HEK293 (cell line): Measurements from ENCODE around the gene TCF12.

Experiments used
- CTCF ChIA-PET: fragments of 350-600 bp; formaldehyde crosslinking; extraction: SDS; loops from one replicate; lab custom pipeline; 2021; ENCODE audit warnings: antibody characterized with exemption; lab: Yijun Ruan, JAX
- POLR2A ChIA-PET: fragments of 300-600 bp; formaldehyde crosslinking; extraction: SDS; loops from one replicate; lab custom pipeline; 2020; ENCODE audit warnings: antibody characterized with exemption, inconsistent platforms; lab: Yijun Ruan, JAX
- H3K27ac ChIP-seq: fragments of 200-500 bp; sonication (Bioruptor generic); 2 replicates; pipeline ENCODE4 v1.5.1; 2014; ENCODE audit warnings: low read depth, low read length, control low read depth, inconsistent platforms; ENCODE audit errors: extremely low read depth
- H3K36me3 ChIP-seq, 2 experiments: fragments of 200-500 bp in 1 of 2; sonication (Bioruptor generic) in 1 of 2; 1 replicate in 1 of 2; 2 replicates in 1 of 2; pipeline ENCODE4 v1.5.1; 2014 to 2017; ENCODE audit warnings: inconsistent platforms in 2 of 2, low read length in 2 of 2; ENCODE audit not compliant: control insufficient read depth in 2 of 2, insufficient read depth in 1 of 2
- H3K4me1 ChIP-seq: fragments of 200-500 bp; sonication (Bioruptor generic); 2 replicates; pipeline ENCODE4 v1.5.1; 2014; ENCODE audit warnings: mild to moderate bottlenecking, low read length, inconsistent platforms; ENCODE audit not compliant: control insufficient read depth, insufficient read depth
- H3K4me3 ChIP-seq: 2 replicates; pipeline ENCODE4 v1.5.1; 2011; ENCODE audit warnings: low read depth, mild to moderate bottlenecking, control low read depth, low read length, moderate library complexity
- H3K9me3 ChIP-seq: fragments of 200-500 bp; sonication (Bioruptor generic); 2 replicates; pipeline ENCODE4 v1.5.1; 2014; ENCODE audit warnings: low read depth, low read length, inconsistent platforms; ENCODE audit not compliant: control insufficient read depth, insufficient read depth
- BCL11A ChIP-seq: fragments of 450-650 bp; formaldehyde crosslinking; IDR thresholded peaks from 2 replicates; pipeline ENCODE4 v1.5.1; 2016; ENCODE audit warnings: low read depth, missing biosample characterization, missing genetic modification characterization
- GLIS1 ChIP-seq: fragments of 450-650 bp; formaldehyde crosslinking; IDR thresholded peaks from 2 replicates; pipeline ENCODE4 v1.5.1; 2016; ENCODE audit warnings: missing biosample characterization, missing genetic modification characterization
- OSR2 ChIP-seq: fragments of 450-650 bp; formaldehyde crosslinking; IDR thresholded peaks from 2 replicates; pipeline ENCODE4 v1.5.1; 2016; ENCODE audit warnings: missing biosample characterization, missing genetic modification characterization
- SCRT1 ChIP-seq: fragments of 450-650 bp; formaldehyde crosslinking; IDR thresholded peaks from 2 replicates; pipeline ENCODE4 v1.5.1; 2016; ENCODE audit warnings: missing biosample characterization, missing genetic modification characterization, borderline replicate concordance
- SETDB1 ChIP-seq: IDR thresholded peaks from one replicate; pipeline ENCODE4 v1.6.1; 2017; ENCODE audit warnings: mild to moderate bottlenecking, low read length, moderate library complexity, mixed read lengths; ENCODE audit not compliant: insufficient read length
- TRIM28 ChIP-seq: IDR thresholded peaks from 2 replicates; pipeline ENCODE4 v1.6.1; 2011; ENCODE audit warnings: low read length, control low read depth, borderline replicate concordance
- ZBTB17 ChIP-seq: fragments of 450-650 bp; formaldehyde crosslinking; IDR thresholded peaks from 2 replicates; pipeline ENCODE4 v1.5.1; 2016; ENCODE audit warnings: missing biosample characterization, missing genetic modification characterization
- ZBTB48 ChIP-seq: fragments of 450-650 bp; formaldehyde crosslinking; IDR thresholded peaks from 2 replicates; pipeline ENCODE4 v1.5.1; 2016; ENCODE audit warnings: missing biosample characterization, missing genetic modification characterization
- ZFP37 ChIP-seq: fragments of 450-650 bp; formaldehyde crosslinking; IDR thresholded peaks from 2 replicates; pipeline ENCODE4 v1.5.1; 2016; ENCODE audit warnings: missing biosample characterization, missing genetic modification characterization
- ZFP69B ChIP-seq: fragments of 450-650 bp; formaldehyde crosslinking; IDR thresholded peaks from 2 replicates; pipeline ENCODE4 v1.5.1; 2016; ENCODE audit warnings: missing biosample characterization, missing genetic modification characterization
- ZNF114 ChIP-seq: fragments of 450-650 bp; formaldehyde crosslinking; IDR thresholded peaks from 2 replicates; pipeline ENCODE4 v1.5.0; 2017; ENCODE audit warnings: missing biosample characterization, missing genetic modification characterization
- ZNF174 ChIP-seq: fragments of 450-650 bp; formaldehyde crosslinking; IDR thresholded peaks from 2 replicates; pipeline ENCODE4 v1.5.0; 2017; ENCODE audit warnings: missing biosample characterization, mild to moderate bottlenecking, missing genetic modification characterization
- ZNF239 ChIP-seq: fragments of 450-650 bp; formaldehyde crosslinking; IDR thresholded peaks from 2 replicates; pipeline ENCODE4 v1.5.1; 2016; ENCODE audit warnings: missing biosample characterization, missing genetic modification characterization
- ZNF549 ChIP-seq: fragments of 450-650 bp; IDR thresholded peaks from 2 replicates; pipeline ENCODE4 v1.5.1; 2018; ENCODE audit warnings: missing biosample characterization, missing genetic modification characterization, mild to moderate bottlenecking, inconsistent platforms, moderate library complexity
- ZNF785 ChIP-seq: fragments of 450-650 bp; formaldehyde crosslinking; IDR thresholded peaks from 2 replicates; pipeline ENCODE4 v1.5.1; 2016; ENCODE audit warnings: missing biosample characterization, missing genetic modification characterization
- ZXDB ChIP-seq: fragments of 450-650 bp; formaldehyde crosslinking; IDR thresholded peaks from 2 replicates; pipeline ENCODE4 v1.5.1; 2016; ENCODE audit warnings: missing biosample characterization, missing genetic modification characterization
- TF ChIP-seq, protein P1 (sequence below): fragments of 450-650 bp; IDR thresholded peaks from 2 replicates; pipeline ENCODE4 v1.5.1; 2018; ENCODE audit warnings: missing biosample characterization, mild to moderate bottlenecking, missing genetic modification characterization
- TF ChIP-seq, protein P2 (sequence below): fragments of 450-650 bp; formaldehyde crosslinking; conservative IDR thresholded peaks from 2 replicates; pipeline ENCODE4 v1.5.1; 2016; ENCODE audit warnings: low read depth, missing biosample characterization, missing genetic modification characterization
- TF ChIP-seq, protein P3 (sequence below): fragments of 450-650 bp; formaldehyde crosslinking; IDR thresholded peaks from 2 replicates; pipeline ENCODE4 v1.5.1; 2016; ENCODE audit warnings: missing biosample characterization, missing genetic modification characterization

The TCF12 gene

DNA sequence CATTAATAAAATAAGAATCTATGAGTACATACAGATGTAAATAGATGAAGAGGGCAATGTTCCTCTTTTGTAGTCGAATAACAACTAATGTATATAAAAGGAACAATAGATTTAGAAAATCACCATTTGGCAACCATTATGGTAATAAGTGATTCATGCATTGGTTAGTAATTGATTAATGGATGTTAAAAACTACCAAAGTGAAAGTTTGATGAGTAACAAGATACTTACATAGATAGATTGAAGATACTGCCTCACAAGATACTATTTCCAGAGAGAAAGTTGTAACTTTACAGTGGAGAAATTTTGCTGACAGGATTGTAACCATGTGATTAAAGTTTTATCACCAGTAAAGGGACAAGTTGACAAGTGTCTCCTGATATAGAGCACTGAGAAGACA lies 55.0 kb downstream of the TCF12 start (continued):
- TF ChIP-seq, protein P1, sequence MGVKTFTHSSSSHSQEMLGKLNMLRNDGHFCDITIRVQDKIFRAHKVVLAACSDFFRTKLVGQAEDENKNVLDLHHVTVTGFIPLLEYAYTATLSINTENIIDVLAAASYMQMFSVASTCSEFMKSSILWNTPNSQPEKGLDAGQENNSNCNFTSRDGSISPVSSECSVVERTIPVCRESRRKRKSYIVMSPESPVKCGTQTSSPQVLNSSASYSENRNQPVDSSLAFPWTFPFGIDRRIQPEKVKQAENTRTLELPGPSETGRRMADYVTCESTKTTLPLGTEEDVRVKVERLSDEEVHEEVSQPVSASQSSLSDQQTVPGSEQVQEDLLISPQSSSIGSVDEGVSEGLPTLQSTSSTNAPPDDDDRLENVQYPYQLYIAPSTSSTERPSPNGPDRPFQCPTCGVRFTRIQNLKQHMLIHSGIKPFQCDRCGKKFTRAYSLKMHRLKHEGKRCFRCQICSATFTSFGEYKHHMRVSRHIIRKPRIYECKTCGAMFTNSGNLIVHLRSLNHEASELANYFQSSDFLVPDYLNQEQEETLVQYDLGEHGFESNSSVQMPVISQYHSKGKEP, result no peak
- no peak for TF ChIP-seq SETDB1
- TF ChIP-seq, all 188 proteins: peak for 0

DNA sequence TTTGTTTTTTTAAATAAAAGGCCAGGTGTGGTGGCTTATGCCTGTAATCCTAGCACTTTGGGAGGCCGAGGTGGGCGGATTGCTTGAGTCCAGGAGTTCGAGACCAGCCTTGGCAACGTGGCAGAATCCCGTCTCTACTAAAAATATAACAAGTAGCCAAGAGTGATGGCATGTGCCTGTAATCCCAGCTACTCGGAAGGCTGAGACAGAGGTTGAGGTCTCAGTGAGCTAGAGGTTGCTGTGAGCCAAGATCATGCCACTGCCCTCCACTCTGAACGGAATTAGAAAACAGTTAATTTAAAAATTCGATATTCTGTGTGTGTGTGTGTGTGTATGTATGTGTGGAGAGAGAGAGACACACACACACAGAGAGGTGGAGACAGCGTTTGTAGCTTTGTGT lies 58.8 kb downstream of the TCF12 start:
- Histone ChIP-seq H3K4me1 (peaks cover 5% of the 10 kb centered on the region), H3K27ac (no peak overlapping the region), H3K36me3 (no peaks in the 10 kb centered on the region), H3K9me3 (no peaks in the 10 kb centered on the region), H3K4me3 (no peak overlapping the region)
- CTCF ChIA-PET, result no interaction called here
- POLR2A ChIA-PET, result no interaction called here
- TF ChIP-seq ZNF239 (tag by site-specific recombination) (no peak), TRIM28 (no peak), ZFP37 (no peak), ZNF114 (tag by site-specific recombination) (no peak), ZXDB (tag by site-specific recombination) (no peak), GLIS1 (tag by site-specific recombination) (no peak), ZBTB17 (tag by site-specific recombination) (no peak), ZFP69B (tag by site-specific recombination) (no peak), ZBTB48 (tag by site-specific recombination) (no peak), ZNF549 (no peak), ZNF785 (tag by site-specific recombination) (no peak), ZNF174 (tag by site-specific recombination) (no peak), OSR2 (tag by site-specific recombination) (no peak), BCL11A (tag by site-specific recombination) (no peak), SCRT1 (tag by site-specific recombination) (no peak)
- TF ChIP-seq, protein P2, sequence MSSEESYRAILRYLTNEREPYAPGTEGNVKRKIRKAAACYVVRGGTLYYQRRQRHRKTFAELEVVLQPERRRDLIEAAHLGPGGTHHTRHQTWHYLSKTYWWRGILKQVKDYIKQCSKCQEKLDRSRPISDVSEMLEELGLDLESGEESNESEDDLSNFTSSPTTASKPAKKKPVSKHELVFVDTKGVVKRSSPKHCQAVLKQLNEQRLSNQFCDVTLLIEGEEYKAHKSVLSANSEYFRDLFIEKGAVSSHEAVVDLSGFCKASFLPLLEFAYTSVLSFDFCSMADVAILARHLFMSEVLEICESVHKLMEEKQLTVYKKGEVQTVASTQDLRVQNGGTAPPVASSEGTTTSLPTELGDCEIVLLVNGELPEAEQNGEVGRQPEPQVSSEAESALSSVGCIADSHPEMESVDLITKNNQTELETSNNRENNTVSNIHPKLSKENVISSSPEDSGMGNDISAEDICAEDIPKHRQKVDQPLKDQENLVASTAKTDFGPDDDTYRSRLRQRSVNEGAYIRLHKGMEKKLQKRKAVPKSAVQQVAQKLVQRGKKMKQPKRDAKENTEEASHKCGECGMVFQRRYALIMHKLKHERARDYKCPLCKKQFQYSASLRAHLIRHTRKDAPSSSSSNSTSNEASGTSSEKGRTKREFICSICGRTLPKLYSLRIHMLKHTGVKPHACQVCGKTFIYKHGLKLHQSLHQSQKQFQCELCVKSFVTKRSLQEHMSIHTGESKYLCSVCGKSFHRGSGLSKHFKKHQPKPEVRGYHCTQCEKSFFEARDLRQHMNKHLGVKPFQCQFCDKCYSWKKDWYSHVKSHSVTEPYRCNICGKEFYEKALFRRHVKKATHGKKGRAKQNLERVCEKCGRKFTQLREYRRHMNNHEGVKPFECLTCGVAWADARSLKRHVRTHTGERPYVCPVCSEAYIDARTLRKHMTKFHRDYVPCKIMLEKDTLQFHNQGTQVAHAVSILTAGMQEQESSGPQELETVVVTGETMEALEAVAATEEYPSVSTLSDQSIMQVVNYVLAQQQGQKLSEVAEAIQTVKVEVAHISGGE (tag by site-specific recombination), result no peak
- TF ChIP-seq, protein P3, sequence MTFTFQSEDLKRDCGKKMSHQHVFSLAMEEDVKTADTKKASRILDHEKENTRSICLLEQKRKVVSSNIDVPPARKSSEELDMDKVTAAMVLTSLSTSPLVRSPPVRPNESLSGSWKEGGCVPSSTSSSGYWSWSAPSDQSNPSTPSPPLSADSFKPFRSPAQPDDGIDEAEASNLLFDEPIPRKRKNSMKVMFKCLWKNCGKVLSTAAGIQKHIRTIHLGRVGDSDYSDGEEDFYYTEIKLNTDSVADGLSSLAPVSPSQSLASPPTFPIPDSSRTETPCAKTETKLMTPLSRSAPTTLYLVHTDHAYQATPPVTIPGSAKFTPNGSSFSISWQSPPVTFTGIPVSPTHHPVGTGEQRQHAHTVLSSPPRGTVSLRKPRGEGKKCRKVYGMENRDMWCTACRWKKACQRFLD (tag by site-specific recombination), result no peak
